Left lung (tissue), 10 donors: ENCODE measurements around the gene ALK. TPM values are rescaled to one million over a fixed set of nuclear protein-coding genes. Genes with fewer than 3 reads are reported as not detected.

Experiments used
- ATAC-seq: fragments of 200-7000 bp; cut with Tn5 transposase; one replicate; pipeline ENCODE4 v1.9.1; 2020; ENCODE audit warnings: moderate library complexity
- DNase-seq, 4 donors: peaks; one replicate each; pipeline ENCODE4 v3.0.0-alpha.2; 2013 to 2020
- H3K27ac ChIP-seq, 2 donors: fragments of 200-600 bp; sonication (generic) in 1 of 2; one replicate each; pipeline versions ENCODE4 v1.5.0 to v1.8.0; 2020 to 2021
- H3K27me3 ChIP-seq, 2 donors: fragments of 200-600 bp; sonication (generic) in 1 of 2; one replicate each; pipeline versions ENCODE4 v1.5.0 to v1.8.0; 2020 to 2021
- H3K36me3 ChIP-seq, 2 donors: fragments of 200-600 bp; sonication (generic) in 1 of 2; one replicate each; pipeline versions ENCODE4 v1.5.0 to v1.8.0; 2020 to 2021
- H3K4me1 ChIP-seq, 2 donors: fragments of 200-600 bp; one replicate each; pipeline ENCODE4 v1.8.0; 2021
- H3K4me3 ChIP-seq, 2 donors: fragments of 200-600 bp; sonication (generic) in 1 of 2; one replicate each; pipeline versions ENCODE4 v1.5.0 to v1.8.0; 2020 to 2021; ENCODE audit warnings: mild to moderate bottlenecking in 1 of 2
- H3K9me3 ChIP-seq, 2 donors: fragments of 200-600 bp; sonication (generic) in 1 of 2; one replicate each; pipeline versions ENCODE4 v1.5.0 to v1.8.0; 2020 to 2021
- intact Hi-C, 2 donors: fragments of 100-400 bp; cut with DNase I; formaldehyde crosslinking; loops; one replicate each; pipeline versions ENCODE4 v1.11.2 to v1.14.2; 2022
- polyA plus RNA-seq, 6 donors: library from polyadenylated mRNA; unstranded; fragments of 120-200 nt; gene quantifications; one replicate each; pipeline ENCODE4 v1.2.1, GENCODE V29; 2013; ENCODE audit not compliant: insufficient read length in 6 of 6
- total RNA-seq, 2 donors: library from RNA; stranded (reverse); fragmentation: NEBNext Ultra II Directional; extraction: Animal tissue kit (Norgen Biotek cat#: 25700); gene quantifications; one replicate each; pipeline ENCODE4 v1.2.1, GENCODE V29; 2021
- TF ChIP-seq, protein P1 (sequence below), 2 donors: fragments of 200-600 bp; sonication (generic) in 1 of 2; IDR thresholded peaks; one replicate each; pipeline versions ENCODE4 v1.5.0 to v1.8.0; 2021; ENCODE audit warnings: antibody characterized with exemption in 2 of 2
- donor health status: DM: no; HTN: yes; CAD: no.
- donor health status: DM: no; HTN: no; CAD: no.

The ALK gene
- total and polyA plus RNA-seq, 8 donors = 0.06 to 0.70 (median 0.12) TPM; not detected in 2

DNA sequence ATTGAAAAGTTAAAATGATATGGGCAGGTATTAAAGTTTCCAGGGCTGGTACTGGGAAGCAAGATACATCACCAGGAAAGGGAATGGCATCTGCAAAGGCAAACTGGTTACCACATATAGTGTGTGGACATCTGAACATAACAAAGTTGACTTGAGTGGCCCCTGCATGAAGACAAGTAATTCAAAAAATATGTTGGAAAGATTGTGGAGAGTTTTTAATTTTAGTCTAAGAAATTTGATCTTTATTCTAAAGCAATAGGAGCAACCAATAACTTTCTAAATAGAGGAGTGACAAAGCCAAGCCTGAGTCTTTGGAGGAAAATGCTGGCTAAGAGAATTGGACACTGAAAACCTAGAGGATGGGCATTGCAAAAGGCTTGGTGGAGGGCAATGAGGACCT is 278.2 kb downstream of the ALK start:
- Histone ChIP-seq H3K27ac (no peak overlapping the region), H3K4me1 (no peaks in the 10 kb centered on the region), H3K36me3 (no peaks in the 10 kb centered on the region), H3K4me3 (no peak overlapping the region), H3K9me3 (peaks cover 0 to 3% of the 10 kb centered on the region in 2 donors), H3K27me3 (no peaks in the 10 kb centered on the region)
- intact Hi-C loops = no loop called here
- ATAC-seq = no peak
- no peak for DNase-seq
- TF ChIP-seq, protein P1, sequence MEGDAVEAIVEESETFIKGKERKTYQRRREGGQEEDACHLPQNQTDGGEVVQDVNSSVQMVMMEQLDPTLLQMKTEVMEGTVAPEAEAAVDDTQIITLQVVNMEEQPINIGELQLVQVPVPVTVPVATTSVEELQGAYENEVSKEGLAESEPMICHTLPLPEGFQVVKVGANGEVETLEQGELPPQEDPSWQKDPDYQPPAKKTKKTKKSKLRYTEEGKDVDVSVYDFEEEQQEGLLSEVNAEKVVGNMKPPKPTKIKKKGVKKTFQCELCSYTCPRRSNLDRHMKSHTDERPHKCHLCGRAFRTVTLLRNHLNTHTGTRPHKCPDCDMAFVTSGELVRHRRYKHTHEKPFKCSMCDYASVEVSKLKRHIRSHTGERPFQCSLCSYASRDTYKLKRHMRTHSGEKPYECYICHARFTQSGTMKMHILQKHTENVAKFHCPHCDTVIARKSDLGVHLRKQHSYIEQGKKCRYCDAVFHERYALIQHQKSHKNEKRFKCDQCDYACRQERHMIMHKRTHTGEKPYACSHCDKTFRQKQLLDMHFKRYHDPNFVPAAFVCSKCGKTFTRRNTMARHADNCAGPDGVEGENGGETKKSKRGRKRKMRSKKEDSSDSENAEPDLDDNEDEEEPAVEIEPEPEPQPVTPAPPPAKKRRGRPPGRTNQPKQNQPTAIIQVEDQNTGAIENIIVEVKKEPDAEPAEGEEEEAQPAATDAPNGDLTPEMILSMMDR (IDR thresholded peaks at IDR 0.05) = no peak

DNA sequence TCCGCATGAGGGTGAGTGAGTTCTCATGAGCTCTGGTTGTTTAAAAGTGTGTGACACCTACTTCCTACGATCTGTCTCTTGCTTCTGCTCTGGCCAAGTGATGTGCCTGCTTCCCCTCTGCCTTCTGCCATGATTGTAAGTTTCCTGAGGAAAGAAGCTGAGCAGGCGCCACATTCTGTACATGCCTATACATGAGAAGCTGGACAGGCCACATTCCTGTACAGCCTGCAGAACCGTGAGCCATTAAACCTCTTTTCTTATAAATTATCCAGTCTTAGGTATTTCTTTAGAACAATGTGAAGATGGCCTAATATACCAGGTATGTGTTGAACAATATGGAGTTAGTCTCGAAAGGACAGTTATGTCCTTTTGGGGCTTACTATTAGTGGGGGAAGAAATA is 281.0 kb downstream of the ALK start:
- Histone ChIP-seq H3K27me3 (no peaks in the 10 kb centered on the region), H3K4me3 (no peak overlapping the region), H3K36me3 (no peaks in the 10 kb centered on the region), H3K9me3 (no peaks in the 10 kb centered on the region), H3K4me1 (no peaks in the 10 kb centered on the region), H3K27ac (no peak overlapping the region)
- intact Hi-C loops = no loop called here
- DNase-seq (no peak), ATAC-seq (no peak)
- TF ChIP-seq, protein P1 (IDR thresholded peaks at IDR 0.05) = no peak

DNA sequence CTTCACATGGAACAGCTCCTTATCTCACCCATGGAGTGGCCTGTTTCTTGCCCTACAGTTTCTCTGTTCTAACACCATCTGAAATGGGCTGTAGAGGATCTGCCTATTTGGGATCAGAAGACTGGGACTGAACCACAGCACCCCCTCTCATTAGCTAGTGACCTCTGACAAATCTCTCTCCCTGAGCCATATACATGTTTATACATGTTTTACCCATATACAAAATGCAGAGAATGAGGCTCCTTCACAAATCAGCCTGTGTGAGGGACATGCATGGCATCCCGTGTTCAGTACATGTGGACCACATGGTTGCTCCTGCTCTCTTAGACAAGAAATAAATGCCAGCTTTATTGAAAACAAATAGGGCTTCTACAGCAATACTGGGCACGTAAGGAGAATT is 282.7 kb downstream of the ALK start:
- no peak for ATAC-seq
- TF ChIP-seq, protein P1 (IDR thresholded peaks at IDR 0.05) = no peak
- Histone ChIP-seq H3K9me3 (no peaks in the 10 kb centered on the region), H3K27ac (no peak overlapping the region), H3K36me3 (no peaks in the 10 kb centered on the region), H3K27me3 (no peaks in the 10 kb centered on the region), H3K4me3 (no peak overlapping the region), H3K4me1 (no peaks in the 10 kb centered on the region)
- intact Hi-C loops = no loop called here
- DNase-seq = no peak

DNA sequence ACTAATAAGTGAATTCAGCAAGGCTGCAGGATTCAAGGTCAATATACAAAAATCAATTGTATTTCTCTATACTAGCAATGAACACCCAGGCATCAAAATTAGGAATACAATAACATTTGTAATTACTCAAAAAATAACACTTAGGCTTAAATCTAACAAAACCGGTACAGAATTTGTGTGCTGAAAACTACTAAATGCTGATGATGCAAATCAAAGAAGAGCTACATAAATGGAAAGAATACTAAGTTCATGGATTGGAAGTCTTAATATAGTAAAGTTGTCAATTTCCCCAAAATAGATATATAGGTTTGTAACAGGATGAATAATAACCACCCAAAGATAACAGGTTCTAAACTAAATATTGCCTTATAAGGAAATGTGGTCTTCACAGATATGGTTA is 286.5 kb downstream of the ALK start:
- Histone ChIP-seq H3K27me3 (no peaks in the 10 kb centered on the region), H3K4me3 (no peak overlapping the region), H3K9me3 (no peaks in the 10 kb centered on the region), H3K4me1 (no peaks in the 10 kb centered on the region), H3K36me3 (no peaks in the 10 kb centered on the region), H3K27ac (no peak overlapping the region)
- ATAC-seq = no peak
- DNase-seq = no peak
- TF ChIP-seq, protein P1 (IDR thresholded peaks at IDR 0.05) = no peak
- intact Hi-C loops = no loop called here

DNA sequence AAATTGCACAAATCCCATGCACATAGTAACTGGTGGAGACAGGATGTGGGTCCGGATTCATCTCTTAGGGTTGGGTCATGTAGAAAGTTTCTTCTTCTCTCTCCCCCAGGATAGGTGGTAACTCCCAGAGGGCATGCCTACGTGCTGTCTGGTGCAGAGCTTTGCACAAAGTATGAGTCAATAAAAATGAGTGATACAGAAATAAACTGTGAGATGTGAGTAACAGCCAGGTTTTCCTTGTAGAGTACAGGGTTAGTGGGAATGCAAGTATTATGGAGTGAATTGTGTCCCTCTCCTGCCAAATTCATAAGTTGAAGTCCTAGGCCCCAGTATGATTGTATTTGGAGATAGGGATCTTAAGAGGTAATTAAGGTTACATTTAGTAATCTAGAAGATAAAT is 289.4 kb downstream of the ALK start:
- TF ChIP-seq, protein P1 (IDR thresholded peaks at IDR 0.05) = no peak
- intact Hi-C loops = no loop called here
- no peak for DNase-seq
- H3K27ac ChIP-seq = no peak overlapping the region
- no peaks in the 10 kb centered on the region for H3K36me3 ChIP-seq
- H3K27me3 ChIP-seq = no peaks in the 10 kb centered on the region
- H3K4me3 ChIP-seq = no peak overlapping the region
- ATAC-seq = no peak
- H3K9me3 ChIP-seq = no peaks in the 10 kb centered on the region
- H3K4me1 ChIP-seq = no peaks in the 10 kb centered on the region
